ENCODE measurements around the gene ZNF766. TPM values are rescaled to one million over a fixed set of nuclear protein-coding genes. Genes with fewer than 3 reads are reported as not detected.

Gene ZNF766
- total and polyA plus RNA-seq, 2 of the 13 experiments (the other 11 are each of a cell fraction or from before 2014, with no cell fraction given), result 5.2 to 10.3 TPM

DNA sequence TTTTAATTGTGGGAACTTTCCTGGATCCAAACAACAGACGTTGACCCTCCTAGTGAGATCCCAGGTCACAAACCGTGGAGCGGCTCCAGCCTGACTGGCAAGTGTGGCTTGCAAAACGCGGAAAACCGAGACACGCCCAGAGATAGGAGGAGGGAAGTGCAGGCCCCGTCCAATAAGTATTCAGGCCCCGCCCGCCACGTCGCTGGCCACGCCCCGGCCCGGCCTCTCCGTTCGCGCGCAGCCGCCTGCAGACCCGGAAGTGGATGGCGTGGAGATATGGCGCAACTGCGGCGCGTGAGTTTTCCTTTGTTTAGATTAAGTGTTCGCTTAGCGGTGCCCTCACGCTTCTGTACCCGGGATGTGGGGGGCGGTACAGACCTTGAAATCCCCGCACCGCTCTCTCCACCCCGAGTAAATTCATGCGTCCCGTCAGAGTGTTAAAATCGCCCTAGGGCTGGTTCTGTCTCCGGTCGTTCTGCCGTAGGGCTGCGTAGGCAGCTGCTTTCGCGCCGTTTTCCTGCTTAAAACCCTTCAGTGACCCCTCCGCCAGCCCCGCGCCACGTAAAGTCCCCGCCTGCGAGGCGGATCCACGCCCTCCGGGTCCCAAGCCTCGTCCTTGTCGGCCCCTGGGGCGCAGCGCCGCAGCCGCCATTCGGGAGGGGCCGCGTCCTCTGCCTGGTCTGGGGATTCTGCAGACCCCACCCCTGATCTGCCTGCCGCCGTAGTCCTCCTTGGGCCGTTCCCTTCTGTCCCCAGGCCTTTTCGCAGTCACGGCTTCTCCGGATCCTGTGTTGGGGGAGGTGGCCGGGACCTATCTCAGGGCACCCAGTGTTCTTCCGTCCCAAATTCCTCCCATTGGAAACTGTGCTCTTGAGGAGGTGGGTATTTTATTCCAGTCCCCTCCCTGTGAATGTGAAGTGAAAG lies at the start of gene ZNF766 (continued):
- peak; percentile 73; the same call in 1 of the 2 replicates for TF ChIP-seq ZNF432 (CRISPR knock-in tag; IDR thresholded peaks at IDR 0.05; ENCODE audit: borderline replicate concordance)
- peak; percentile 81; the same call in 1 of the 2 replicates for TF ChIP-seq KDM5A (IDR thresholded peaks at IDR 0.05; ENCODE audit: borderline replicate concordance, low read length)
- no peak for TF ChIP-seq MAFK (conservative IDR thresholded peaks at IDR 0.05 in 1 of 2, IDR thresholded peaks at IDR 0.05 in 1 of 2; ENCODE audit: low read length in 2 of 2)
- TF ChIP-seq ZNF263 (CRISPR knock-in tag; IDR thresholded peaks at IDR 0.05), result no peak
- TF ChIP-seq SNAPC2 (CRISPR knock-in tag; IDR thresholded peaks at IDR 0.05), result peak; percentile 63; the same call in 1 of the 2 replicates
- TF ChIP-seq THAP11 (CRISPR knock-in tag; IDR thresholded peaks at IDR 0.05), result peak; percentile 78
- TF ChIP-seq, protein P1, sequence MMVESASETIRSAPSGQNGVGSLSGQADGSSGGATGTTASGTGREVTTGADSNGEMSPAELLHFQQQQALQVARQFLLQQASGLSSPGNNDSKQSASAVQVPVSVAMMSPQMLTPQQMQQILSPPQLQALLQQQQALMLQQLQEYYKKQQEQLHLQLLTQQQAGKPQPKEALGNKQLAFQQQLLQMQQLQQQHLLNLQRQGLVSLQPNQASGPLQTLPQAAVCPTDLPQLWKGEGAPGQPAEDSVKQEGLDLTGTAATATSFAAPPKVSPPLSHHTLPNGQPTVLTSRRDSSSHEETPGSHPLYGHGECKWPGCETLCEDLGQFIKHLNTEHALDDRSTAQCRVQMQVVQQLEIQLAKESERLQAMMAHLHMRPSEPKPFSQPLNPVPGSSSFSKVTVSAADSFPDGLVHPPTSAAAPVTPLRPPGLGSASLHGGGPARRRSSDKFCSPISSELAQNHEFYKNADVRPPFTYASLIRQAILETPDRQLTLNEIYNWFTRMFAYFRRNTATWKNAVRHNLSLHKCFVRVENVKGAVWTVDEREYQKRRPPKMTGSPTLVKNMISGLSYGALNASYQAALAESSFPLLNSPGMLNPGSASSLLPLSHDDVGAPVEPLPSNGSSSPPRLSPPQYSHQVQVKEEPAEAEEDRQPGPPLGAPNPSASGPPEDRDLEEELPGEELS (CRISPR knock-in tag; IDR thresholded peaks at IDR 0.05), result peak; percentile 54; the same call in 1 of the 2 replicates
- peak; percentile 52; the same call in 1 of the 2 replicates for TF ChIP-seq MED13 (CRISPR knock-in tag; IDR thresholded peaks at IDR 0.05)
- TF ChIP-seq, protein P2, sequence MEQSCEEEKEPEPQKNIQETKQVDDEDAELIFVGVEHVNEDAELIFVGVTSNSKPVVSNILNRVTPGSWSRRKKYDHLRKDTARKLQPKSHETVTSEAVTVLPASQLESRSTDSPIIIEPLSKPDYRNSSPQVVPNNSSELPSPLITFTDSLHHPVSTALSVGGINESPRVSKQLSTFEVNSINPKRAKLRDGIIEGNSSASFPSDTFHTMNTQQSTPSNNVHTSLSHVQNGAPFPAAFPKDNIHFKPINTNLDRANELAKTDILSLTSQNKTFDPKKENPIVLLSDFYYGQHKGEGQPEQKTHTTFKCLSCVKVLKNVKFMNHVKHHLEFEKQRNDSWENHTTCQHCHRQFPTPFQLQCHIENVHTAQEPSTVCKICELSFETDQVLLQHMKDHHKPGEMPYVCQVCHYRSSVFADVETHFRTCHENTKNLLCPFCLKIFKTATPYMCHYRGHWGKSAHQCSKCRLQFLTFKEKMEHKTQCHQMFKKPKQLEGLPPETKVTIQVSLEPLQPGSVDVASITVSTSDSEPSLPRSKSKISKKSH (CRISPR knock-in tag; IDR thresholded peaks at IDR 0.05; ENCODE audit: borderline replicate concordance), result 0 out of 2 replicates have a peak, but pooled peaks have one; percentile 40
- TF ChIP-seq ZNF607 (CRISPR knock-in tag; IDR thresholded peaks at IDR 0.05; ENCODE audit: borderline replicate concordance), result 0 out of 2 replicates have a peak, but pooled peaks have one; percentile 44
- peak; percentile 72; the same call in 1 of the 2 replicates for TF ChIP-seq HBP1 (CRISPR knock-in tag; IDR thresholded peaks at IDR 0.05; ENCODE audit: low read depth)
- peak; percentile 28; the same call in 1 of the 2 replicates for TF ChIP-seq SOX5 (CRISPR knock-in tag; IDR thresholded peaks at IDR 0.05; ENCODE audit: borderline replicate concordance)
- TF ChIP-seq ZNF775 (CRISPR knock-in tag; IDR thresholded peaks at IDR 0.05; ENCODE audit: borderline replicate concordance), result peak; percentile 27; the same call in 1 of the 2 replicates
- TF ChIP-seq ESRRA (CRISPR knock-in tag; IDR thresholded peaks at IDR 0.05; ENCODE audit: low read depth), result no peak
- TF ChIP-seq ZNF660 (CRISPR knock-in tag; IDR thresholded peaks at IDR 0.05; ENCODE audit: borderline replicate concordance, low read depth), result 0 out of 2 replicates have a peak, but pooled peaks have one; percentile 47
- TF ChIP-seq CCDC6 (CRISPR knock-in tag; IDR thresholded peaks at IDR 0.05), result peak; percentile 29; the same call in 1 of the 2 replicates
- TF ChIP-seq SMAD3 (CRISPR knock-in tag; IDR thresholded peaks at IDR 0.05), result 0 out of 2 replicates have a peak, but pooled peaks have one; percentile 30
- peak; percentile 68 for TF ChIP-seq ZNF781 (CRISPR knock-in tag; IDR thresholded peaks at IDR 0.05; ENCODE audit: borderline replicate concordance, not compliant biosample characterization)
- no peak for TF ChIP-seq TCF7 (IDR thresholded peaks at IDR 0.05; ENCODE audit: low read depth)
